ENCODE results near the gene LHX4. TPM values are rescaled to one million over a fixed set of nuclear protein-coding genes. Genes with fewer than 3 reads are reported as not detected.
A peak's percentile ranks its signal among the peaks of the same experiment; 100 is the strongest.

The LHX4 gene
- total RNA-seq, 1 donor from 2014 or later, result not detected

- ATAC-seq (no peak), DNase-seq (ENCODE audit: missing footprints) (no peak)
- intact Hi-C loops (cut with DNase I), result no loop called here
Measured at GRCh38 chr1:180262628-180263488, 32.8 kb downstream of the LHX4 start.

DNA sequence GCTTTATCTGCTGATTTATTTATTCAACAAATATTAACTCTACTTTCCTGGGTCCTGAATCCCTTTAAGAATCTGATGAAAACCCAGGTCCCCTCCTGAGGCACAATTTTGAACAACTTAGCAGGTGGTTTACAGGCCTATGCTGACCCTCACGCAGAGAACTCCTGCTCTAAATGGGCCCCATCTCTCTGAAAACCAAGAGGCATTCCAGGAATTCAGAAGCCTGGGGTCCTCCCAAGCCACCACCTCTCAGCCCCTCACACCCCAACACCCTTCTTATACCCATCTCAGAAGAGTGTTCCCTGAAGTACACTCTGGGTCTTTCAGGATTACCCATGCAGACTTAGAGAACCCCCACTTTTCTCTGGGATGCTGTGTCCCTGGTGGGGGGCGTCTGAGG is 34.5 kb downstream of the LHX4 start:
- intact Hi-C loops (cut with DNase I), result no loop called here
- DNase-seq (ENCODE audit: missing footprints) (no peak), ATAC-seq (no peak)

- ATAC-seq, result no peak
- no peak for DNase-seq (ENCODE audit: missing footprints)
- intact Hi-C loops (cut with DNase I), result no loop called here
Measured at GRCh38 chr1:180265201-180265600, 35.1 kb downstream of the LHX4 start.

GRCh38 chr1:180265871-180266270 is 35.8 kb downstream of the LHX4 start:
- intact Hi-C loops (cut with DNase I), result no loop called here
- ATAC-seq, result no peak

GRCh38 chr1:180266275-180267210 is 36.5 kb downstream of the LHX4 start:
- no peak for ATAC-seq

More at GRCh38 chr1:180265871-180266270, 35.8 kb downstream of the LHX4 start:
- no peak for DNase-seq (ENCODE audit: missing footprints)

GRCh38 chr1:180267211-180267561 is 37.1 kb downstream of the LHX4 start:
- DNase-seq (ENCODE audit: missing footprints), result no peak
- ATAC-seq, result no peak
- intact Hi-C loops (cut with DNase I), result no loop called here

More at GRCh38 chr1:180266275-180267210, 36.5 kb downstream of the LHX4 start:
- no peak for DNase-seq (ENCODE audit: missing footprints)
- intact Hi-C loops (cut with DNase I), result no loop called here

GRCh38 chr1:180267761-180268555 is 37.9 kb downstream of the LHX4 start:
- ATAC-seq, result no peak

GRCh38 chr1:180268556-180269075 is 38.6 kb downstream of the LHX4 start:
- DNase-seq (ENCODE audit: missing footprints), result no peak

More at GRCh38 chr1:180267761-180268555, 37.9 kb downstream of the LHX4 start:
- intact Hi-C loops (cut with DNase I), result no loop called here
- no peak for DNase-seq (ENCODE audit: missing footprints)

DNA sequence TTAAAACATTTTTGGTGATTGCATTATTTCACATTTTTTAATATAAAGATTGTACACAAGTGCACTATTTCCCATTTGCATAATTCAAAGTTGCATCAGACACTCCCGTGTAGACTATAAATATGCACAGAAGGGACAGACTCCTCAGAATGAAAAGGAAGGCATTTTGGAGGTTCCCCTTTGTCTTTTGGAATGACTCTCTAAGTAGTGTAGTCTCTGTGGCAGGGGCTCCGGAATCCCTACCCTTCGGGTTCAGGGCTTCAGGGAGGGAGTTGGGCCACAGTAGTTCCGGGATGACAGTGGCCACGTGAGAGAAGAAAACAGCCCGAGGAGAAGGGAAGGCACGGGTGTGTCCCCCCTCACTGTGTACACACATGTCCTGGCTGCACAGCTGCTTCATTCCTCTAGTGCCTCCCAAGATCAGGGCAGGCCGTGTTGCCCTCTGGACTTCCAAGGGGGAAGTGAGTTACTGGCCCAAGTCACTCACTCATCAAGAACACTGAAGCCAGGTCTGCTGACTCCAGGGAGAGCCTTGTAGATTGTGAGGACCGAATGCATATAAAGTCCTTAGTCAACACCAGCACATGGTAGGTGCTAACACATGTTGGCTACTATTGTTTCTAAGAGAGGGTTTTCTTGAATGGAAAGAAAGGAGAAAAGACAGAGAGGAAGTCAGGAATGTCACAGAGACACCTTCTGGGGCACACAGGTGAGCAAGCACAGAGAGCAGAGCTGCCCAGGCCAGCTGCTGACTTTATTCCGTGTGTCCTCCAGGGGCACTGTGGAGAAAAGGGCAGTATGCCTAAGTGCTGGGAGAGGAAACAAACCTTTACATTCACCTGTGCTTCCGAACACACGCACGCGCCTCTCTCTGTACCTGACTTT is 39.8 kb downstream of the LHX4 start:
- ATAC-seq (peak; percentile 67), DNase-seq (ENCODE audit: missing footprints) (no peak)
- intact Hi-C loops (cut with DNase I), result no loop called here

More at GRCh38 chr1:180268556-180269075, 38.6 kb downstream of the LHX4 start:
- ATAC-seq, result no peak
- intact Hi-C loops (cut with DNase I), result no loop called here

DNA sequence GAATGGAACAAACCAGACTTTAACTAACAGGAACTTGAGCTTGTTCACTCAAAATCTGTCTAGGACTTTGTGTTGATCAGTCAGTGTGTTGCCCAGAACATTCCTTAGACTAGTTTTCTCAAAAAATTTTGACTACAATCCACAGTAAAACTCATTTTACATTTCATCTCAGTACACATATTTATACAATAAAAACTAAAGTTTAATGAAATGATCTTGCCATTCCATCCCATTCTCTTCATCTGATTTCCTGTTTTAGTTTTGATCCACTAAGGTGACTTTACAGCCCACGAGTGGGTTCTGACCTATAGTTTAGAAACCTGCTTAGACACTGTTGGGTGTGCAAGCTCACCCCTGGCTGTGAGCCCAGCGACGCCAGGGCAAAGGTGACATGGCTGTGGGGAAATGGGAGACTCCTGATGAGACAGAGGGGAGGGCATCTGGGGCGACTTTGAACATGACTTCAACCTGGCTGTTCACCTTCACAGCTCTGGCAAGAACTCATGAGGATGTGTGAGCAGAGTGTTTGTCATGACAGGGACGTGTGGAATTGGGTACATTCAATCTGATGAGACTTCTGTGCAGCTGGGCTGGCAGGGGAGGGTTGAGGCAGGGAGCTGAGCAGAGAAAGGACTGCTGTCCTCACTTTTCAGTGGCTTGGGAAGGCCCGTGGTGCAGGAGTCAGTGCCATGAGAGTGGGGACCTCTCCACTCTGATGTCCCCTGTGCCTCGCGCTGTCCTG is 40.6 kb downstream of the LHX4 start:
- intact Hi-C loops (cut with DNase I), result no loop called here
- ATAC-seq (no peak), DNase-seq (ENCODE audit: missing footprints) (no peak)

- ATAC-seq (no peak), DNase-seq (ENCODE audit: missing footprints) (no peak)
- intact Hi-C loops (cut with DNase I), result no loop called here
Measured at GRCh38 chr1:180271272-180272255, 41.5 kb downstream of the LHX4 start.

GRCh38 chr1:180272395-180272794 is 42.3 kb downstream of the LHX4 start:
- DNase-seq (ENCODE audit: missing footprints), result no peak
- intact Hi-C loops (cut with DNase I), result no loop called here
- no peak for ATAC-seq

DNA sequence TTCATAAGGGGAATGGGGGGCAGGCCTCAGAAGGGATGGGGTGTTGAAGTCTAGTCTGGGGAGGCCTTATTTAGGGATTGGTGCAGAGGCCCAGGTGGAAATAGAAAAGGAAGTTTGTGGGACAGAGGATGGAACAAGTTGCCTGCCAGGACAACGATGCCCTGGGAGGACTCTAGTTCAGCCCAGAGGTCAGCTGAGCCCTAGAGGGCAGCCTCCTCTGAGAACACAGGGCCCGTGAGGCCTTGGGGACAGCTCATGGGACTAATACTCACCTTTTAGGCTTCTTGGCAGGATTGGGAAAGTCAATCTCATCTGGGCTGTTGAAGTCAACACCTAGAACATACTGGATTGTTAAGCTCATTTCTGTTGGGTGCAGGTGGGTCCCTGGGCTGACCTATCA is 43.0 kb downstream of the LHX4 start:
- DNase-seq (ENCODE audit: missing footprints) (no peak), ATAC-seq (no peak)
- intact Hi-C loops (cut with DNase I), result no loop called here

GRCh38 chr1:180274221-180274620 is 44.2 kb downstream of the LHX4 start:
- intact Hi-C loops (cut with DNase I), result no loop called here
- ATAC-seq (no peak), DNase-seq (ENCODE audit: missing footprints) (no peak)

- ATAC-seq (no peak), DNase-seq (ENCODE audit: missing footprints) (no peak)
- intact Hi-C loops (cut with DNase I), result no loop called here
Measured at GRCh38 chr1:180275726-180276125, 45.7 kb downstream of the LHX4 start.

Data from Right ventricle myocardium inferior (tissue), 1 donor.